AG10803 (cell line): ENCODE data around the gene NUCB2.
A peak's percentile ranks its signal among the peaks of the same experiment; 100 is the strongest.

Source experiments
- DNase-seq: peaks from one replicate; pipeline ENCODE4 v3.0.0; 2010; ENCODE audit warnings: low read depth
- H3K4me3 ChIP-seq: 2 replicates; pipeline ENCODE4 v1.5.1; 2011; ENCODE audit warnings: mild to moderate bottlenecking, low read length, control low read depth
- CTCF ChIP-seq: conservative IDR thresholded peaks from 2 replicates; pipeline ENCODE4 v1.5.1; 2011; ENCODE audit warnings: mild to moderate bottlenecking, low read length, control low read depth, inconsistent platforms

The NUCB2 gene

GRCh38 chr11:17272801-17273200 is 3.7 kb upstream of the NUCB2 start:
- TF ChIP-seq CTCF: no peak
- no peak overlapping the region for H3K4me3 ChIP-seq
- no peak for DNase-seq

GRCh38 chr11:17273211-17273610 is 3.3 kb upstream of the NUCB2 start:
- no peak overlapping the region for H3K4me3 ChIP-seq
- DNase-seq: no peak
- TF ChIP-seq CTCF: no peak

- H3K4me3 ChIP-seq: no peak overlapping the region
- TF ChIP-seq CTCF: no peak
- DNase-seq: no peak
Measured at GRCh38 chr11:17273668-17274282, 2.8 kb upstream of the NUCB2 start.

- no peak for DNase-seq
- peak overlapping the region; percentile 87 for H3K4me3 ChIP-seq
- no peak for TF ChIP-seq CTCF
Measured at GRCh38 chr11:17275400-17276235, 921 bp upstream of the NUCB2 start.

- no peak for TF ChIP-seq CTCF
- peak; percentile 55 for DNase-seq
- H3K4me3 ChIP-seq: peak overlapping the region; percentile 87
Measured at GRCh38 chr11:17277024-17277584, 565 bp downstream of the NUCB2 start.

GRCh38 chr11:17280494-17281127 is 4.1 kb downstream of the NUCB2 start:
- H3K4me3 ChIP-seq: no peak overlapping the region
- TF ChIP-seq CTCF: no peak
- peak; percentile 50 for DNase-seq
